GM12891 (cell line): ENCODE results near the gene OR2M3.

Experiments used
- POLR2A ChIP-seq: IDR thresholded peaks from 2 replicates; pipeline ENCODE4 v1.6.1; 2011; ENCODE audit warnings: low read depth, low read length, control low read depth
- TAF1 ChIP-seq: IDR thresholded peaks from 2 replicates; pipeline ENCODE4 v1.6.1; 2011; ENCODE audit warnings: low read depth, low read length, control low read depth

GRCh38 chr1:248194117-248194516 lies 2.9 kb upstream of the OR2M3 start:
- TF ChIP-seq POLR2A, result no peak
- TF ChIP-seq TAF1, result no peak
